ENCODE results near the gene ERG.

Gene ERG

DNA sequence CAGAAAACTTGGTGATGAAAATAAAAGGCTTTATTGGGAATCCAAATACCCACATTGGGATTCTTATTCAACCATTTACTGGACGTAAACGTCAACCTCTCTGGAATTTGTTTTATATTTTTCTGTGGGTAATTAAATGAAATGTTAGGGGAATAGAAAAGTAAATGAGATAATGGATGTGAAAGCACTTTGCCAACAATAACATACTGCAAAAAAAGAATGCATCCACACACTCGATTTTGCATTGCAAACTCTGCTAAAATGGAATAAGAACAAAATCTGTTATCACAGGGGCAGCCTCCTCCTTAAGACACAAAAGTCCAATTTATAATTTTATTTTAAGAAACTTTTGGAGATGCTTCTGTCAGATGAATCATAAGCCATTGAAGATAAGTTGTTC is 88.4 kb downstream of the ERG start:
- no peaks in the 10 kb centered on the region for H3K4me1 Mint-ChIP-seq

DNA sequence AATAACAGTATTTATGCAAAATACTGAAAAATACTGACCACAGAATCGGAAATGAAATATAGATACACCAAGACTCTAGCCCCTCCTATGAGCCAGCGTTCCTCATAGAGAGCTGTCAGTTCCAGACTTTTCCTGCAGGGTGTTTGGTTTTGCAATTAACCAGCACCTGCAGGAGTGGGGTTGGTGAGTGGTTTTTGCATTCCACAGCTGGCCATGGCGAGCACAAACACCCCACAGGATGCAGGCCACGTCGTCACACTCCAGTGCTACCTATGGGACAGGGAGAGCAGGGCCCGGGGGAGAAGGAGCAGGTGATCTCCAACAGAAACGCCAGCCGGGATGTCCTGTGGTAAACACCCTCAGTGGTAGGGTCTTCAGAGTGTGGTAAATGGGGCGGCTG is 94.1 kb downstream of the ERG start:
- Mint-ChIP-seq H3K27me3 (no peaks in the 10 kb centered on the region), H3K4me3 (no peak overlapping the region), H3K9me3 (no peaks in the 10 kb centered on the region), H3K36me3 (no peaks in the 10 kb centered on the region), H3K27ac (no peak overlapping the region), H3K4me1 (no peaks in the 10 kb centered on the region)
- ATAC-seq: no peak

More for the DNA sequence above, 88.4 kb downstream of the ERG start:
- Mint-ChIP-seq H3K9me3 (peaks cover 6% of the 10 kb centered on the region), H3K27me3 (no peaks in the 10 kb centered on the region), H3K36me3 (no peaks in the 10 kb centered on the region), H3K4me3 (no peak overlapping the region), H3K27ac (no peak overlapping the region)
- no peak for ATAC-seq

DNA sequence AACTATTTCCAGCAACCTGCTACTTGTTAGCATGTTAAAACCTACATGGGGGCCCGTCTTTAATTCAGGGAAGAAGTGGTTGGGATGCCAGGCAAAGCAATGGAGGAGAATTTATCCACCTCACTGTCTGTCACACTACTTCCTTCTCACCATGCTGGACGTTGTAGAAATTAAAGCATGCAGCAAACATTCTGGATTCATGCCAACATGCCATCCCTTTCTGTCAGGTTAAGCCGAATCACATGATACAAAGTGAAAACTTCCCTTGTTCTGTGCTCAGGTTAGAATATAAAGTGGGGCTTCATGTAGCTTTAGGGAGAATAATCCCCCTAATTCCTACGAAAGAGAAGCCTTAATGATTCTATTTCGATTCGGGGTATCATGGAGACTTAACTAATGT is 95.5 kb downstream of the ERG start:
- Mint-ChIP-seq H3K9me3 (no peaks in the 10 kb centered on the region), H3K27ac (no peak overlapping the region), H3K36me3 (no peaks in the 10 kb centered on the region), H3K4me1 (no peaks in the 10 kb centered on the region), H3K4me3 (no peak overlapping the region), H3K27me3 (no peaks in the 10 kb centered on the region)
- ATAC-seq: no peak

DNA sequence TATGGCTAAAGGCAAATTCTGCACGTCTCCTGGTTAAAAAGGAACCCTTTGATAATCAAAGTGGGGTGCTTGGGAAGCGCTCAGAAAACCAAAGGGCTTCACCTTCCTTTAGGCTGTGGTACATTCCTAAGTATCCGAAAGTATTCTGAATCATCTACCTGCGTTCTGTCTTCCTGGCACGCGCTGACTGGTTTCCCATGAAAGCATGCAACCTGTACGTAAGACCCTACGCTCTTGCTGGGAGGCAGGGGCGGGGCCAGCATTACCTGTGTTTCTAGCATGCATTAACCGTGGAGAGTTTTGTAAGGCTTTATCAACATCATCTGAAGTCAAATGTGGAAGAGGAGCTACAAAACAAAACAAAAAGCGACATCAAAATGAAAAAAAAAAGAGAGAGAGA is 96.0 kb downstream of the ERG start:
- H3K27me3 Mint-ChIP-seq: no peaks in the 10 kb centered on the region
- no peak overlapping the region for H3K27ac Mint-ChIP-seq
- no peaks in the 10 kb centered on the region for H3K36me3 Mint-ChIP-seq
- H3K9me3 Mint-ChIP-seq: no peaks in the 10 kb centered on the region
- no peak for ATAC-seq
- no peaks in the 10 kb centered on the region for H3K4me1 Mint-ChIP-seq
- H3K4me3 Mint-ChIP-seq: no peak overlapping the region

DNA sequence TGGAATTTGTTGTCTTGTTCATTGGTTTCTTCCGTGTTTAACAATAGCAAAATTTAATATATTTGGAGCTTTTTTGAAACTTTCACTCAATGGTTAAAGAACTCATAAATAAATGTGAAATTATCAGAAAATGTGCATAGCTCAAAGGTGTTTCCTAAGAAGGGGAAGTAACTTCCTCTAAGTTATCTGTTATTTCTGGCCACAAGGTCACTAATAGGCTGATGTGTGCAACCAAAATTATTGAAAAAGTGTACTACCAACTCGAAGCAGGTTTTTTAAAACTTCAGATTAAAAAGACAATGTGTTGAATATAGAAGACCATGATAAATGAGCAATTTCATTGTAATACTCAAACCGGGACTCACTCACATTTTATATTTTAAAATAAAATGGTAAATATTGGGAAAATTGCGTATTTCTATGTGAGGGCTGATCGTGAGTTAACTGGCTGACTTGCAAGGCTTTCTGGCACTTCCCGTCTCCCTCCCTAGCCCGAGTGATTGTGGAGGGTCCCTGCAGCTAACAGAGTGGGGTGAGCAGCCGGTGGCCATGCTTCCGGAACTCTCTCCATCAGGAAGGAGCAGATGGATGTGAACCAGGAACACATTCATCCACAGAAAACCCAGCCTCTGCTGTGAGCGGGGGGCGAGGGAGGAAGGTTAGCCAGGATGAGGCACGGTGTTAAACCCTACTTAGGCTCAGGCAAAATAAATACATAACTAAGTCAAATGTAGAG is 96.9 kb downstream of the ERG start:
- H3K9me3 Mint-ChIP-seq: no peaks in the 10 kb centered on the region
- no peak overlapping the region for H3K4me3 Mint-ChIP-seq
- no peak overlapping the region for H3K27ac Mint-ChIP-seq
- H3K4me1 Mint-ChIP-seq: no peaks in the 10 kb centered on the region
- H3K36me3 Mint-ChIP-seq: no peaks in the 10 kb centered on the region
- H3K27me3 Mint-ChIP-seq: no peaks in the 10 kb centered on the region
- ATAC-seq: no peak

DNA sequence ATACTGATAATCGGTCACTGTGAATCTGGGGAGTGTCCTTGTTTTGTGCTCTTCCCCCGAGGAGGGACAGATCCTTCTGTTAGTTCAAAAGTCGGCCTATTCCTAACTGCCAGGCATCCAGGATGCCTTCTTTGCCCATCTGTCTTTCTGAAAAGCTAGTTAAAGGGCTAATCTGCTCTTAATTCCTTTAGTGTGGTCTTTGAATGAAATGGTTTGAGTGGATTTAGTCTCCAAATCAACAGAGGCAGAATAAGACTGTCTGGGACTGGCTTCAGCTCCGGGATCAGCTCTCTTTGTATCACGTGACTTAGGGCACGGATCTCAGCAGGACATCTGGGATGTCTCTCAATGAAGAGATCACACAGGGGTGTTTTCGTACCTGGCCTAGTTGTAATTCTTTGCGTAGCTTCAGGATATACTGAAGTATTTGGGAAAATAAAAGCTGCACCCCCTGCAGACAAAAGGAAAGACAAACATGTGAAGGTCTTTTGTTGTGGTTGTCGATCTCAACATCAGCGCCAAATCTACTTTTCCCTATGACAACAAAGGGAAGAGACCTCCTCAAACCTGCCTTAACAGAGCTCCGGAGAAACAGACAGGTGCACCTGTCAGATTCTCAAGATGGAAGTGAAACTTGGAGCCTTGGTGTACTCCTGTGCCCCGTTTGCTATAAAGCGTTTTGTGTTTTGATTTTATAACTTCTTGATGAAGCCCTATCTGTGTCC is 97.9 kb downstream of the ERG start:
- ATAC-seq: no peak
- Mint-ChIP-seq H3K27me3 (no peaks in the 10 kb centered on the region), H3K27ac (no peak overlapping the region), H3K4me3 (no peak overlapping the region), H3K9me3 (no peaks in the 10 kb centered on the region), H3K4me1 (no peaks in the 10 kb centered on the region), H3K36me3 (no peaks in the 10 kb centered on the region)

DNA sequence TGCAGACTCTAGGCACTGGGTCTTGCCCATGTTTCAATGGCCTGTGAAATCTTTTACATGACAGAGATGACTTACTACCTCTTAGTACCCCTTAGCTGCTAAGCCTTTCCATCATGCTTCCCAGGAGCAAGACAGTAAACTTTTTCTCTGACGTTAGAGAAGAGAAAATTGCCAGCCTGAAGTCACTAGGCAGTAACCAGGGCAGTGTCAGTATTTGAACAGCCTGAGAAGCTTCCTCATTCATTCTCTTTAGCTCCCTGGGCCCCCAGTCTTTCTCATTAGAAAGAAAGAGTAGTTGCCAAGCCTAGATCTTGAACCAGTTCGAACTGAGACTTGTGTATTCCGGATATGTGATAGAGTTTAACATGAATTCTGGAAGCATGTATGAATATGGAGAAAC is 99.2 kb downstream of the ERG start:
- Mint-ChIP-seq H3K27ac (no peak overlapping the region), H3K36me3 (no peaks in the 10 kb centered on the region), H3K9me3 (no peaks in the 10 kb centered on the region), H3K4me3 (no peak overlapping the region), H3K27me3 (no peaks in the 10 kb centered on the region), H3K4me1 (no peaks in the 10 kb centered on the region)
- ATAC-seq: no peak

DNA sequence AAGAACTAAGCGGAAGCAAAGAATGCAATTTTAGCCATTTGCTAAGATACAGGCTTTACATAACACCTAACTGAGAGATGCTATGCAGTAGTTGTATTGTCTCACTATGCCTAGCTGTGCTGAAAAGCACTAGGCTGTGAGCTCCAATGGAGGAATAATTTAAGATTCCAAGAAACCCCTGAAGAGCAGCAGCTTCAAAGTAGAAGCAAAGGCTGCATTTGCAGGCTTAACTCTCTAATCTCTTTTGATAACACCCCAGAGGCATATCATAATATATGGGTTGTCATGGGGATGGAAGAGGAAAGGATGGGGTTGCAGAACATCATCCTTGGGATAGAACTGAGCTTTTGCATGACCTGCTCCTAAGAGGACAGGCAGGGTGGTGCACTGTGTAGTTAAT is 102.0 kb downstream of the ERG start:
- Mint-ChIP-seq H3K9me3 (no peaks in the 10 kb centered on the region), H3K27me3 (no peaks in the 10 kb centered on the region), H3K27ac (no peak overlapping the region), H3K4me1 (no peaks in the 10 kb centered on the region), H3K36me3 (no peaks in the 10 kb centered on the region), H3K4me3 (no peak overlapping the region)
- no peak for ATAC-seq

DNA sequence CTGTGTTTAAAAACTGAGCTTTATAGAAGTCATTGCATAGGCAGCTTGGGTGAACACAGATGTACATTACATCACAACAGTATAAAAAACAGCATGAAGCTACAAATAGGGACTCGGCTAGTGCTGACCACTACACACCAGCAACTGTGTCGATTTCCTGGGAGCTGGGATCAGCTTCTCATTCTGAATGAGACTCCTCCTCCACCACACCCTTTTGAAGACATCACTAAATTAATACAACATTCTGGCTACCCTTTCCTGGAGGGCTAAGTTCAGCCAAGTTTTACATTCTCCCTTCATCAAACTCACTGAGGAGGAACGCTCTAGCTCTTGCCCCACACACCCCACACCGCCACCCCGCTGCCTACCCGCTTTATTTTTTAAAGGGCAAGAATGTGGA is 102.7 kb downstream of the ERG start:
- Mint-ChIP-seq H3K27me3 (no peaks in the 10 kb centered on the region), H3K36me3 (no peaks in the 10 kb centered on the region), H3K27ac (no peak overlapping the region), H3K9me3 (no peaks in the 10 kb centered on the region), H3K4me3 (no peak overlapping the region), H3K4me1 (no peaks in the 10 kb centered on the region)
- no peak for ATAC-seq

DNA sequence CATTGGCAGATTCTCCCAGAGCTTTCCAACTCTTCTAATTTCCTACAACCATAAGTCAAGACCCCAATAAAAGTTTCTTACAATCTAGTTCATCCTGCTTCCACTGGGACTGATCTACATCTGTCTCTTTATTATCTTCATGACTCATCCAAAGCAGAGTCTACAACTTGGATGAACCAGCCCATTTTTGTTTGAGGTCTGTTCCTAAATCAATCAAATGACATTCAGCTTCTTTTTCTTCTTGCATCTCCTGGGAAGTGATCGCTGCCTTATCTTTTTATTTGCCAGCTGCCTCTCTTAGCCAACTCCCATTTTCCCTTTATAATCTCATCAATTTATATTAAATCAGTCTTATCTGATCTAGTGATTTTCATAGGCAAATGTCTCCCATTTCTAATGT is 105.6 kb downstream of the ERG start:
- Mint-ChIP-seq H3K27me3 (no peaks in the 10 kb centered on the region), H3K36me3 (no peaks in the 10 kb centered on the region), H3K4me3 (no peak overlapping the region), H3K27ac (no peak overlapping the region), H3K9me3 (no peaks in the 10 kb centered on the region), H3K4me1 (no peaks in the 10 kb centered on the region)
- ATAC-seq: no peak

DNA sequence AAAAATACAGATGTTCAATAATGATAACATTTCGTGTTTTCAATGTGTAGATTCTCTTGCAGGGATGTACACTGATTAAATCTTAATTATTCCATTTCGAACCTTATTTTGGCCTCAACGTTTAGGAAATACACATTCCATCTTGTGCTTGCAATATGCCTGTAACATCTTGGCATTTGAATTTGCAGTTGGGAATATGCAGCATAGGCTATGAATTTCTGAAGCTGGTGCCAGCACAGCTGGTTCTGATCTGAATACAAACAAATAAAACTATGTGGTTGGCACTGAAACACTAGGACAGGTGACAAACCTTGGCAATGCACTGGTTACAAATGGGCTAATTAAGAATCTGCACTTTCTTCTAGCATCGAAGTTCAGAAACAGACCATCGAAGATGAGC is 108.4 kb downstream of the ERG start:
- no peak for ATAC-seq
- Mint-ChIP-seq H3K9me3 (no peaks in the 10 kb centered on the region), H3K4me3 (no peak overlapping the region)

DNA sequence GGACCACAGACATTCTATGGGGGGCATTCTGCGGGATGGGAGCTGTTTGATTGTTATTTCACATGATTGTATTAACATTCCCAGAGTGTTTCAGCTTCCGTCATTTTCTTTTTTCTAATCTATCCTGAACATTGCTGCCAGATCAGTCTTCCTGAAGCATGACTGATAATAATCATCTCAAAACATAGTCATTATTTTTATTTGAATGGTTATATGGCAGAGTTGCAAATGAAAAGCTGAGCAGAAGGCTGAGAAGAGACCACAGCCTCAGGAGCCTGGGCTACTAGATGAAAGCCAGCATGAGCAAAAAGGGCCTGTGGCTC is 109.0 kb downstream of the ERG start:
- no peak overlapping the region for H3K4me3 Mint-ChIP-seq
- H3K4me1 Mint-ChIP-seq: no peaks in the 10 kb centered on the region
- no peak overlapping the region for H3K27ac Mint-ChIP-seq
- no peaks in the 10 kb centered on the region for H3K36me3 Mint-ChIP-seq
- H3K27me3 Mint-ChIP-seq: no peaks in the 10 kb centered on the region
- ATAC-seq: no peak
- no peaks in the 10 kb centered on the region for H3K9me3 Mint-ChIP-seq

More for the DNA sequence above, 108.4 kb downstream of the ERG start:
- Mint-ChIP-seq H3K27ac (no peak overlapping the region), H3K27me3 (no peaks in the 10 kb centered on the region), H3K4me1 (no peaks in the 10 kb centered on the region), H3K36me3 (no peaks in the 10 kb centered on the region)

DNA sequence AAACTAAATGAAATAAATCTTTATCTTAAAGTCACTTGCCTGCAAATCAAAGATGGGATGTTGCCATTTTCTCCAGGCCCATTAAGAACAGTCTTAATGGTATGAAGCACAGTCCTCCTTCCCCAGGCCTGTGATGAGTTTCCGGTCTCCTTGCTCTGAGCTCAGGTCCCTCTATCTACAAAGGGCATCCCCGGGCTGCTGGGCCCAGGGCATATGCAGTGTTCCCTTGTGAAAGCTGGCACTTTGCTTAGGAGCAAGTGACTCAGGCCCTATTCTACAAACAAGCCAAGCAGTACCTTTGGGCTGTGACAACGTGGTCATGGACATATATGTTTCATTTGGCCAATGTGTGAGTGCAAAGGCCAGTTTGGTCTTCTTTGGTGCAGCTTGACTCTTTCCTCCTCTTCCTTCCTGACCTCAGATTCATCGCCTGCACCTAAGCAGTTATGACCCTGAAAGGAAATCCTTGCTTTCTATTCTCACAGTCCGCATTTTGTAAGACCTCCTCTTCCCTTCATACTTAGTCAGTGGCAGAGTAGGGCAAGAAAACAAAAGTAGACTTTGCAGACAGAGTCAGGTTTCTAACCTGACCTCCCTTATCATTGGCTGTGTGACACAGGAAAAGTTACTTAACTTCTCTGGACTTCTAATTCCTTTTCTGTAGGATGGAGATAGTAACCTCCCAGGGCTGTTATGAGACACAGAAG is 109.5 kb downstream of the ERG start:
- ATAC-seq: no peak
- Mint-ChIP-seq H3K27me3 (no peaks in the 10 kb centered on the region), H3K4me3 (no peak overlapping the region), H3K4me1 (no peaks in the 10 kb centered on the region), H3K27ac (no peak overlapping the region), H3K9me3 (no peaks in the 10 kb centered on the region), H3K36me3 (no peaks in the 10 kb centered on the region)

DNA sequence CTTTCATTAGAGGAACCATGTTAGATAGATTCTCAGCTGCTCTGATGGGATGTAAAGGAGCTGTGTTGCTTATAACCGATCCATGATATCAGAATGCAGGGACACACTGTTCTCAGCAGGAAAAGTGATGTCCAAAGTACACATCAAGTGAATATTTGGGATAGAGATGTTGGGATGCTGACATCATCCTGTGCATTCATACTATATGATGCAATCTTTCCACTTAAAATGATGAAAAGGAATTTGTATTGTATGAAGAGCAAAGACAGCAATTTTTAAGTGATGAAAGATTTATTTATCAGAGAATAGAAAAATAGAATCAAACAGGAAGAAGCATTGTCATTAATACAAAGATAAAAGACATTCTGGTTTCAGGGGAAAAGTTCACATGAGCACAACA is 110.1 kb downstream of the ERG start:
- Mint-ChIP-seq H3K27ac (no peak overlapping the region), H3K9me3 (no peaks in the 10 kb centered on the region), H3K4me1 (no peaks in the 10 kb centered on the region), H3K4me3 (no peak overlapping the region), H3K36me3 (no peaks in the 10 kb centered on the region), H3K27me3 (peaks cover 5% of the 10 kb centered on the region)
- ATAC-seq: no peak

DNA sequence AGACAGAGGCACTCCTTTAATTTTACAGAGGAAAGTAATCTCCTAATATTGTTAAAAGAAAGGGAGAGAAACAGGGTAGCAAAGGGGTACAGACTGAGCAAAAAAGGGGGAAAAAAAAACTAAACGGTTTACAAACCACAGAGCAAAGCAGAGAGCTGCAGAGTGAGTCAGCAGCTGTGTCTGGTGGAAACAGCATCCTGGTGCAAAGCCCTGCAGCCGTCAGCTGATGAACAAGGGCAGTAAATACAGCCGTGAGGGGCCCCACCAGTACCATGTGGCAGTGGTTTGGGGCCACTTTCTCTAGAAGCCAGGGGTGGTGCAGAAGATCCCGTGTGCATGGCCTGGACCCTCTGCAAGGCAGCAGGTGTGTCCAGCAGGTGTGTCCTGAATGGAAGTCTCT is 111.3 kb downstream of the ERG start:
- no peaks in the 10 kb centered on the region for H3K9me3 Mint-ChIP-seq
- H3K27me3 Mint-ChIP-seq: peaks cover 11% of the 10 kb centered on the region
- no peak for ATAC-seq
- H3K4me1 Mint-ChIP-seq: no peaks in the 10 kb centered on the region
- no peak overlapping the region for H3K27ac Mint-ChIP-seq
- no peaks in the 10 kb centered on the region for H3K36me3 Mint-ChIP-seq
- no peak overlapping the region for H3K4me3 Mint-ChIP-seq

Data from stimulated activated memory B cell treated with anti-CD40 and anti-IgM and Interleukin-4, amounts not matched to agents 10 μg/mL and 1 μg/mL and 100 μg/mL, for 72 hours (primary cell).